ENCODE results near the gene NRP2.
A peak's percentile ranks its signal among the peaks of the same experiment; 100 is the strongest.

Gene NRP2

GRCh38 chr2:205657579-205657978, 24.7 kb upstream of the NRP2 start:
- no peak for TF ChIP-seq CTCF (IDR thresholded peaks at IDR 0.05; ENCODE audit: low read depth, low read length, missing control alignments)
- no peak overlapping the region for H3K4me3 ChIP-seq (replicated peaks; ENCODE audit: low read depth, low read length)
- no peak for DNase-seq (ENCODE audit: extremely low read depth, low read depth)

GRCh38 chr2:205658068-205658467, 24.2 kb upstream of the NRP2 start:
- no peak for DNase-seq (ENCODE audit: extremely low read depth, low read depth)
- no peak overlapping the region for H3K4me3 ChIP-seq (replicated peaks; ENCODE audit: low read depth, low read length)
- TF ChIP-seq CTCF (IDR thresholded peaks at IDR 0.05; ENCODE audit: low read depth, low read length, missing control alignments) = no peak

GRCh38 chr2:205658572-205658971, 23.7 kb upstream of the NRP2 start:
- TF ChIP-seq CTCF (IDR thresholded peaks at IDR 0.05; ENCODE audit: low read depth, low read length, missing control alignments) = no peak
- DNase-seq (ENCODE audit: extremely low read depth, low read depth) = no peak
- H3K4me3 ChIP-seq (replicated peaks; ENCODE audit: low read depth, low read length) = no peak overlapping the region

GRCh38 chr2:205659922-205660321, 22.4 kb upstream of the NRP2 start:
- no peak for DNase-seq (ENCODE audit: extremely low read depth, low read depth)
- H3K4me3 ChIP-seq (replicated peaks; ENCODE audit: low read depth, low read length) = no peak overlapping the region
- TF ChIP-seq CTCF (IDR thresholded peaks at IDR 0.05; ENCODE audit: low read depth, low read length, missing control alignments) = no peak

- no peak overlapping the region for H3K4me3 ChIP-seq (replicated peaks; ENCODE audit: low read depth, low read length)
- TF ChIP-seq CTCF (IDR thresholded peaks at IDR 0.05; ENCODE audit: low read depth, low read length, missing control alignments) = no peak
- peak; percentile 82 for DNase-seq (ENCODE audit: extremely low read depth, low read depth)
Observed at GRCh38 chr2:205660521-205661124, 21.7 kb upstream of the NRP2 start.

GRCh38 chr2:205661281-205661680, 21.0 kb upstream of the NRP2 start:
- DNase-seq (ENCODE audit: extremely low read depth, low read depth) = no peak
- TF ChIP-seq CTCF (IDR thresholded peaks at IDR 0.05; ENCODE audit: low read depth, low read length, missing control alignments) = no peak
- H3K4me3 ChIP-seq (replicated peaks; ENCODE audit: low read depth, low read length) = no peak overlapping the region
